Esophagus muscularis mucosa (tissue), 3 donors: Measurements from ENCODE around the gene STYXL2.

Experiments used
- CTCF ChIP-seq, 3 experiments: fragments of 200-600 bp in 2 of 3; fragments of 450-650 bp in 1 of 3; sonication (generic) in 2 of 3; IDR thresholded peaks; one replicate each; pipeline ENCODE4 v1.5.1; 2017 to 2019; ENCODE audit warnings: antibody characterized with exemption in 3 of 3, mild to moderate bottlenecking in 2 of 3, moderate library complexity in 1 of 3
- POLR2A ChIP-seq: fragments of 450-650 bp; IDR thresholded peaks from one replicate; pipeline ENCODE4 v1.6.1; 2017; ENCODE audit warnings: antibody characterized with exemption, moderate library complexity, mild to moderate bottlenecking, low read depth
- POLR2AphosphoS5 ChIP-seq, 2 donors: sonication (generic); formaldehyde crosslinking; IDR thresholded peaks; one replicate each; pipeline ENCODE4 v1.6.1; 2017; ENCODE audit warnings: antibody characterized with exemption in 2 of 2

GRCh38 chr1:167137793-167138510, 44.1 kb downstream of the STYXL2 start:
- TF ChIP-seq CTCF (IDR thresholded peaks at IDR 0.05) = no peak
- TF ChIP-seq POLR2A = no peak
- no peak for TF ChIP-seq POLR2AphosphoS5 (IDR thresholded peaks at IDR 0.05)
